DND-41 (cell line): ENCODE results near the gene GPR176.

Experiments used
- ATAC-seq: fragments of 200-7000 bp; cut with Tn5 transposase; 3 replicates; pipeline ENCODE4 v1.9.1; 2021; ENCODE audit warnings: low read depth; ENCODE audit not compliant: insufficient read depth
- DNase-seq: peaks from one replicate; pipeline ENCODE4 v3.0.0-alpha.2; 2020
- H2AFZ ChIP-seq: 2 replicates; pipeline ENCODE4 v1.6.0; 2012; ENCODE audit warnings: low read depth, low read length
- H3K27ac ChIP-seq: 2 replicates; pipeline ENCODE4 v1.5.1; 2012; ENCODE audit warnings: low read length, inconsistent platforms
- H3K27me3 ChIP-seq: fragments of 200-600 bp; sonication (generic); 2 replicates; pipeline ENCODE4 v1.6.0; 2012; ENCODE audit warnings: low read length, mild to moderate bottlenecking, inconsistent platforms; ENCODE audit not compliant: insufficient read depth, poor library complexity
- H3K36me3 ChIP-seq: 2 replicates; pipeline ENCODE4 v1.5.1; 2012; ENCODE audit warnings: low read length, inconsistent platforms; ENCODE audit not compliant: insufficient read depth
- H3K4me1 ChIP-seq: 2 replicates; pipeline ENCODE4 v1.5.1; 2012; ENCODE audit warnings: mild to moderate bottlenecking, low read length; ENCODE audit not compliant: insufficient read depth
- H3K4me2 ChIP-seq: 2 replicates; pipeline ENCODE4 v1.6.0; 2012; ENCODE audit warnings: mild to moderate bottlenecking, moderate library complexity, low read length, inconsistent platforms; ENCODE audit not compliant: insufficient read depth
- H3K4me3 ChIP-seq, 2 experiments: fragments of 200-600 bp in 1 of 2; shearing (Covaris generic) in 1 of 2; 2 replicates each; pipeline ENCODE4 v1.5.1; 2012 to 2016; ENCODE audit warnings: inconsistent platforms in 2 of 2, low read length in 2 of 2, mild to moderate bottlenecking in 2 of 2, low read depth in 1 of 2, moderate library complexity in 1 of 2
- H3K79me2 ChIP-seq: 2 replicates; pipeline ENCODE4 v1.6.0; 2012; ENCODE audit warnings: low read length, inconsistent platforms; ENCODE audit not compliant: insufficient read depth
- H3K9ac ChIP-seq: 2 replicates; pipeline ENCODE4 v1.6.0; 2012; ENCODE audit warnings: low read depth, mild to moderate bottlenecking, inconsistent platforms, low read length, moderate library complexity
- H3K9me3 ChIP-seq: 2 replicates; pipeline ENCODE4 v1.5.1; 2012; ENCODE audit warnings: low read length, moderate library complexity, mild to moderate bottlenecking, inconsistent platforms; ENCODE audit not compliant: insufficient read depth, severe bottlenecking
- H4K20me1 ChIP-seq: 2 replicates; pipeline ENCODE4 v1.6.0; 2012; ENCODE audit warnings: low read length; ENCODE audit not compliant: insufficient read depth
- CTCF ChIP-seq: IDR thresholded peaks from 2 replicates; pipeline ENCODE4 v1.5.1; 2012; ENCODE audit warnings: borderline replicate concordance, low read length, moderate library complexity, mild to moderate bottlenecking; ENCODE audit not compliant: poor library complexity, severe bottlenecking; ENCODE audit errors: extremely low read depth
- EZH2 ChIP-seq: IDR thresholded peaks from 3 replicates; pipeline ENCODE4 v1.6.1; 2012; ENCODE audit warnings: borderline replicate concordance, low read depth, mild to moderate bottlenecking, moderate library complexity, low read length, inconsistent platforms; ENCODE audit not compliant: severe bottlenecking

GPR176 gene

GRCh38 chr15:39785139-39785538 lies 134.9 kb downstream of the GPR176 start:
- H3K27ac ChIP-seq: no peak overlapping the region
- H3K9ac ChIP-seq: no peak overlapping the region
- no peak overlapping the region for H3K4me3 ChIP-seq
- H3K79me2 ChIP-seq: peaks cover 15% of the 10 kb centered on the region
- TF ChIP-seq CTCF (no peak), EZH2 (no peak)
- DNase-seq (no peak), ATAC-seq (no peak)
- no peaks in the 10 kb centered on the region for H3K36me3 ChIP-seq
- H3K27me3 ChIP-seq: no peaks in the 10 kb centered on the region
- no peaks in the 10 kb centered on the region for H4K20me1 ChIP-seq
- H3K4me2 ChIP-seq: no peak overlapping the region
- no peak overlapping the region for H2AFZ ChIP-seq
- peaks cover 31% of the 10 kb centered on the region for H3K4me1 ChIP-seq
- no peaks in the 10 kb centered on the region for H3K9me3 ChIP-seq

- H2AFZ ChIP-seq: no peak overlapping the region
These were observed 135.4 kb downstream of the GPR176 start for GRCh38 chr15:39784638-39785037.

GRCh38 chr15:39784125-39784524 lies 135.9 kb downstream of the GPR176 start:
- Histone ChIP-seq H3K9ac (peak overlapping the region; percentile 74; the same call in 1 of the 2 replicates), H3K4me1 (peaks cover 31% of the 10 kb centered on the region), H3K27ac (no peak overlapping the region), H3K9me3 (no peaks in the 10 kb centered on the region), H3K4me2 (peak overlapping the region; percentile 79), H3K27me3 (no peaks in the 10 kb centered on the region), H2AFZ (no peak overlapping the region), H3K36me3 (no peaks in the 10 kb centered on the region), H3K4me3 (peak overlapping the region in 1 of 2 experiments; percentile 98; a peak in 1 of 4 replicates), H3K79me2 (peaks cover 15% of the 10 kb centered on the region), H4K20me1 (no peaks in the 10 kb centered on the region)
- no peak for ATAC-seq
- no peak for DNase-seq
- TF ChIP-seq CTCF (no peak), EZH2 (no peak)

More at GRCh38 chr15:39784638-39785037, 135.4 kb downstream of the GPR176 start:
- ATAC-seq (no peak), DNase-seq (no peak)
- H3K27ac ChIP-seq: no peak overlapping the region
- no peaks in the 10 kb centered on the region for H3K9me3 ChIP-seq
- no peak overlapping the region for H3K4me3 ChIP-seq
- no peaks in the 10 kb centered on the region for H4K20me1 ChIP-seq
- H3K27me3 ChIP-seq: no peaks in the 10 kb centered on the region
- H3K4me2 ChIP-seq: no peak overlapping the region
- no peak overlapping the region for H3K9ac ChIP-seq
- TF ChIP-seq EZH2 (no peak), CTCF (no peak)
- H3K79me2 ChIP-seq: peaks cover 15% of the 10 kb centered on the region
- no peaks in the 10 kb centered on the region for H3K36me3 ChIP-seq
- peaks cover 31% of the 10 kb centered on the region for H3K4me1 ChIP-seq
